Activated T-helper 17 cell treated with anti-CD3 and anti-CD28 coated beads, Interleukin-2, amount 50 U/mL, for 72 hours (primary cell): ENCODE results near the gene SEMA4A. TPM values are rescaled to one million over a fixed set of nuclear protein-coding genes. Genes with fewer than 3 reads are reported as not detected.

Source experiments
- ATAC-seq: fragments of 150-1000 bp; cut with Tn5 transposase; replicated peaks from 2 replicates; pipeline ENCODE4 v1.10.0; 2021; ENCODE audit warnings: mild to moderate bottlenecking, moderate library complexity
- H3K27ac Mint-ChIP-seq: one replicate; pipeline ENCODE4 v1.8.0; 2022; ENCODE audit warnings: mixed read lengths
- H3K27me3 Mint-ChIP-seq: one replicate; pipeline ENCODE4 v1.8.0; 2022; ENCODE audit warnings: mixed read lengths
- H3K36me3 Mint-ChIP-seq: one replicate; pipeline ENCODE4 v1.8.0; 2022; ENCODE audit warnings: low read depth, mild to moderate bottlenecking, mixed read lengths
- H3K4me1 Mint-ChIP-seq: one replicate; pipeline ENCODE4 v1.8.0; 2022; ENCODE audit warnings: mixed read lengths
- H3K4me3 Mint-ChIP-seq: one replicate; pipeline ENCODE4 v1.8.0; 2022; ENCODE audit warnings: mild to moderate bottlenecking, mixed read lengths
- H3K9me3 Mint-ChIP-seq: one replicate; pipeline ENCODE4 v1.8.0; 2022; ENCODE audit warnings: mixed read lengths
- total RNA-seq, 2 donors: library from RNA; stranded (reverse); gene quantifications; one replicate each; pipeline ENCODE4 v1.2.3, GENCODE V29; 2022

SEMA4A gene
- total RNA-seq, 2 donors from 2014 or later: 1.8 to 17.6 TPM

DNA sequence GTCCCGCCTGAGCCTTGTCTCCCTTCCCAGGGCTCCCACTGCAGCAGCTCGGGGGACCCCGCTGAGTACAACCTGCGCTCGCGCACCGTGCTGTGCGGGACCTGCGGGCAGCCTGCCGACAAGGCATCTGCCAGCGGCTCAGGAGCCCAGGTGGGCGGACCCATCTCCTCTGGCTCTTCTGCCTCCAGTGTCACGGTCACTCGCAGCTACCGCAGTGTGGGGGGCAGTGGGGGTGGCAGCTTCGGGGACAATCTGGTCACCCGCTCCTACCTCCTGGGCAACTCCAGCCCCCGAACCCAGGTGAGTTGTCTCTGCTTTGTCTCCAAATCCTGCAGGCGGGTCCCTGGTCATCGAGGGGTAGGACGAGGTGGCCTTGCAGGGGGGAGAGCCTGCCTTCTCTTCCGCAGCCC, 14.9 kb upstream of the SEMA4A start:
- peaks cover 82% of the 10 kb centered on the region for H3K36me3 Mint-ChIP-seq
- H3K27me3 Mint-ChIP-seq: no peaks in the 10 kb centered on the region
- no peak overlapping the region for H3K27ac Mint-ChIP-seq
- ATAC-seq: no peak
- no peak overlapping the region for H3K4me3 Mint-ChIP-seq
- no peaks in the 10 kb centered on the region for H3K9me3 Mint-ChIP-seq
- H3K4me1 Mint-ChIP-seq: peaks cover 10% of the 10 kb centered on the region

DNA sequence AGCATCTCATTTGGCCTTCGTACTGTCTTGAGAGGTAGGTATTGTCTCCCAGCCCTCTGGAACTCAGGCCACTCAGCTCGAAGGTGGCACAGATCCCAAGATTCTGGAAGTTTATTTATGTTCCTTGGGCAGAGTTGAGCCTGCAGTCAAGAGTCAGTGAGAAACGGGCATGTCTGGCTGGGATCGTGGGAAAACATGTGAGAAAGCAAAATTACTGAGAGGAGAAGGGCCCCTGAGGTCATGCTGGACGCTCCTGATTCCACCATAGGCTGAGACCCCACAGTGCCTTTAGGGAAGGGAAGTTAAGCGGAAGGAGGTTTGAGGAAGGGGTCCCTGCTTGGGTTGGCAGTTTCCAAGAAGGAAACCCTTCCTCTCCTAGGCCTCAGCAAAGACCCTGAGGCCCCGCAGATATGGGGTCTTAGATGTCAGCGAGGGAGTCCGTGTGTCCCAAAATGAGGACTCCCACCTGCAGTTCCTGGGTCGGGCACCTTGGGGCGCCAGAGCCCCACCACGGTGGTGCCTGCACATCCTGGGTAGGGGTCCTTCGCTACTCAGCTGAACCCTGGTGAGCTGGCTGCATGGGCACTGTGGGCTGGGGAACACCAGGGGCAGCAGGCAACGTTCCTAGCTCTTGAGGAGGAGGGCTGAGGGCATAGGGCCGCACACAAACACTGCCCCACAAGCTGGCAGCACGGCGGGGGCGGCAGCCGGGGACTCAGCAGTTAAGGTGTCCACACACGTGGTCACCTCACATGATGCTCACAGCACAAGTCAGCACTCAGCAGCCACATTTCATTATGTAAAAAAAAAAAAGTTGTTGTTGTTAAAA, 12.3 kb upstream of the SEMA4A start:
- H3K4me1 Mint-ChIP-seq: peaks cover 16% of the 10 kb centered on the region
- peak; percentile 24 for ATAC-seq
- H3K36me3 Mint-ChIP-seq: peaks cover 56% of the 10 kb centered on the region
- H3K4me3 Mint-ChIP-seq: no peak overlapping the region
- no peaks in the 10 kb centered on the region for H3K27me3 Mint-ChIP-seq
- H3K27ac Mint-ChIP-seq: peak overlapping the region; percentile 68
- no peaks in the 10 kb centered on the region for H3K9me3 Mint-ChIP-seq

- Mint-ChIP-seq H3K4me1 (peaks cover 25% of the 10 kb centered on the region), H3K27ac (peak overlapping the region; percentile 31), H3K36me3 (peaks cover 27% of the 10 kb centered on the region)
Observed at GRCh38 chr1:156143765-156144489, 9.5 kb upstream of the SEMA4A start.

DNA sequence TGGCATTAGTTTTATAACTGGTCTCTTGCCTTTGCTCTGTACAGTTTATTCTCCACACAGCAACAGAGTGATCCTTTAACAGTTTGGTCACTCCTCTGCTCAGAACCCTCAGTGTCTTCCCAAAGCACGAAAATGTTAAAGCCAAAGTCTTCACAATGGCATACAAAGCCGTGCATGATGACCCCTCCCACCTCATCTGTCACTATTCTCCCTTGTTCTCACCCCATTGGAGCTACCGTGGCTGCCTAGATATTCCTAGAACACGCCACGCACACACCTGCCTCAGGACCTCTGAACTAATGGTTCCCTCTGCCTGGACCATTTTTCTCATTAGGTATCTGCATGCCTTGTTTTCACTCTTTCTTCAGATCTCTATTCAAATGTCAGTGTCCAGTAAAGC, 8.6 kb upstream of the SEMA4A start:
- Mint-ChIP-seq H3K36me3 (peaks cover 19% of the 10 kb centered on the region), H3K27ac (no peak overlapping the region), H3K27me3 (no peaks in the 10 kb centered on the region), H3K4me1 (peaks cover 25% of the 10 kb centered on the region), H3K9me3 (no peaks in the 10 kb centered on the region), H3K4me3 (no peak overlapping the region)
- ATAC-seq: no peak

More at GRCh38 chr1:156143765-156144489, 9.5 kb upstream of the SEMA4A start:
- no peaks in the 10 kb centered on the region for H3K27me3 Mint-ChIP-seq
- H3K4me3 Mint-ChIP-seq: no peak overlapping the region
- no peaks in the 10 kb centered on the region for H3K9me3 Mint-ChIP-seq
- ATAC-seq: no peak

GRCh38 chr1:156145650-156146019, 7.8 kb upstream of the SEMA4A start:
- H3K27ac Mint-ChIP-seq: peak overlapping the region; percentile 89
- peaks cover 10% of the 10 kb centered on the region for H3K36me3 Mint-ChIP-seq
- peaks cover 26% of the 10 kb centered on the region for H3K4me1 Mint-ChIP-seq
- H3K4me3 Mint-ChIP-seq: peak overlapping the region; percentile 71
- ATAC-seq: no peak
- no peaks in the 10 kb centered on the region for H3K27me3 Mint-ChIP-seq
- H3K9me3 Mint-ChIP-seq: no peaks in the 10 kb centered on the region

DNA sequence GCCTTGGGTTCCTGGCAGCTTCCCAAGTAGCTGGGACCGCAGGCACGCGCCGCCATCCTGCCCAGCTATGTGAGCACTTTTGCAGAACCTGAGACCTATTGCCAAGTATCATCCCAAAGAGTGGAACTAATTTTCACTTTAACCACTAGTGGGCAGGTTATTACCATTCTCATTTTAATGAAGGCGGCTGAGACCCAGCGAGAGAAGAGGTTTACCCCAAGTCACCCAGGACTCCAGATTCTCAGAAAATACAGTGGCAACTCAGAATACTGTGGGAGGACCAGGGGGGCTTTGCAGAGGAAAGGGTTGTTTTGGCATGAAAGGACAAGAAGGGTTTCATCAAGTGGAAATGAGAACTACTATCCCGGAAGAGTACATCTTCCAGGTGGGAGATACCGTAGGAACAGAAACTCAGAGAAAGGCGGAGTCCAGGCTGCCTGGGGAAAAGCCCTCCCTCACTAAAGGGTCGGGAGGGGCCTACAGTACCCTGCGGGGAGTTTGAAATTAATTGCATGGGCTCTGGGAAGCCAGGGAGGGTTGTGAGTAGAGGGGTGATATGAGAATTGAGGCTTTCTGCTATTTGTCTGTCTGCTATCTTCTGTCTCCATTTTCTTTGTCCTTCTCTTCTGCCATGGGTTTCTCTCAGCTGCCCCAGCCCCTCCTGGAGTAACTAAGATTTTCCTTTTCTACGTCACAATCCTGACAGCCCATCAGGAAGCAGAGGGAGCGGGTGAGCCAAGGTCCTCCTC, 7.2 kb upstream of the SEMA4A start:
- H3K27ac Mint-ChIP-seq: peak overlapping the region; percentile 89
- peaks cover 23% of the 10 kb centered on the region for H3K4me1 Mint-ChIP-seq
- H3K9me3 Mint-ChIP-seq: no peaks in the 10 kb centered on the region
- H3K36me3 Mint-ChIP-seq: peaks cover 5% of the 10 kb centered on the region
- peak overlapping the region; percentile 71 for H3K4me3 Mint-ChIP-seq
- peak; percentile 72 for ATAC-seq
- H3K27me3 Mint-ChIP-seq: no peaks in the 10 kb centered on the region

- Mint-ChIP-seq H3K27me3 (no peaks in the 10 kb centered on the region), H3K27ac (peak overlapping the region; percentile 89), H3K36me3 (no peaks in the 10 kb centered on the region), H3K4me1 (peaks cover 23% of the 10 kb centered on the region), H3K9me3 (no peaks in the 10 kb centered on the region), H3K4me3 (peak overlapping the region; percentile 71)
- no peak for ATAC-seq
Observed at GRCh38 chr1:156146769-156147405, 6.5 kb upstream of the SEMA4A start.

GRCh38 chr1:156148216-156148615, 5.2 kb upstream of the SEMA4A start:
- Mint-ChIP-seq H3K4me3 (peak overlapping the region; percentile 53), H3K27me3 (no peaks in the 10 kb centered on the region), H3K27ac (peak overlapping the region; percentile 88), H3K36me3 (no peaks in the 10 kb centered on the region), H3K9me3 (no peaks in the 10 kb centered on the region), H3K4me1 (peaks cover 34% of the 10 kb centered on the region)
- no peak for ATAC-seq

DNA sequence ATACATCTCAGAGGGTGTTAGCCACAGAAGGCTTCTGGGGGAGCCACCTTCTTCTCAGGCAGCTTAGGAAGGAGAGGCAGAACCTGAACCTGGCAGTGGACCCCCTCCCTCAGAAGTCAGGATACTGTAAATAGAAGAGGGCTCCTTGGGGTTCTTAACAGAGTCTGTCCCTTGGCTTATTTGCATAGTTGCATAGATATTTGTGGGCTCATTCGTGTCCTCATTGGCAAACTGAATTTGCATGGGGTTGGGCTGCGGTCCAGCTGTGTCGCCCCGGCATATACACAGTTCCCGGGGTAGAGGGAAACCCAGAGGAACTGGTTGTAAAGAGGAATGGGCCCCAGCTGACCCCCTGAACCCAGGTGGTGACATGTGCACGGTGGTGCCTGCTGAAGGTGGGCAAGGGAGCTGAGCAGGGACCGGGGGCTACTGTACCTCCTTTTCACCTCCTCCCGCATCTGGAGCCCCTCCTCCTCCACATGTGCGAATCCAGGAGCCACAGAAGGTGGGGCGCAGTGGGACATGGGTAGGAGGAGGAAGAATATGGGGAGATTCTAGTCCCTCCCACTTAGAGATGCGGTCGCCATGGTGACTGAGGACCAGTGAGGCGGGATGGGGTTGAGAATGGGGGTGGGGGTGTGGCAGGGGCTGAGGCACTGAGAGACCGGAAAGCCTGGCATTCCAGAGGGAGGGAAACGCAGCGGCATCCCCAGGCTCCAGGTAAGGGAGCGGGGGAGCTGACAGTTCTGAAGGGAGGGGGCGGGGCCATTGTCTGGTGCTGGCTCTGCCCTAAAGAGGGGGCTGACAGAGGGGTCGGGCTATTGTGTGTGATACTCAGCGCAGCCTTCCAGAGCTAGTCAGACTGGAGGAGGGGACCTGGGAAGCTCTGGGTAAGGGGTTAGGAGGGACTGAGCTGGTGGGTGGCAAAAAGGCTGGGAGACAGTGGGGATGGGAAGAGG, 3.7 kb upstream of the SEMA4A start:
- no peaks in the 10 kb centered on the region for H3K27me3 Mint-ChIP-seq
- no peak overlapping the region for H3K4me3 Mint-ChIP-seq
- H3K4me1 Mint-ChIP-seq: peaks cover 43% of the 10 kb centered on the region
- ATAC-seq: peak; percentile 5
- no peaks in the 10 kb centered on the region for H3K36me3 Mint-ChIP-seq
- H3K9me3 Mint-ChIP-seq: no peaks in the 10 kb centered on the region
- H3K27ac Mint-ChIP-seq: no peak overlapping the region

DNA sequence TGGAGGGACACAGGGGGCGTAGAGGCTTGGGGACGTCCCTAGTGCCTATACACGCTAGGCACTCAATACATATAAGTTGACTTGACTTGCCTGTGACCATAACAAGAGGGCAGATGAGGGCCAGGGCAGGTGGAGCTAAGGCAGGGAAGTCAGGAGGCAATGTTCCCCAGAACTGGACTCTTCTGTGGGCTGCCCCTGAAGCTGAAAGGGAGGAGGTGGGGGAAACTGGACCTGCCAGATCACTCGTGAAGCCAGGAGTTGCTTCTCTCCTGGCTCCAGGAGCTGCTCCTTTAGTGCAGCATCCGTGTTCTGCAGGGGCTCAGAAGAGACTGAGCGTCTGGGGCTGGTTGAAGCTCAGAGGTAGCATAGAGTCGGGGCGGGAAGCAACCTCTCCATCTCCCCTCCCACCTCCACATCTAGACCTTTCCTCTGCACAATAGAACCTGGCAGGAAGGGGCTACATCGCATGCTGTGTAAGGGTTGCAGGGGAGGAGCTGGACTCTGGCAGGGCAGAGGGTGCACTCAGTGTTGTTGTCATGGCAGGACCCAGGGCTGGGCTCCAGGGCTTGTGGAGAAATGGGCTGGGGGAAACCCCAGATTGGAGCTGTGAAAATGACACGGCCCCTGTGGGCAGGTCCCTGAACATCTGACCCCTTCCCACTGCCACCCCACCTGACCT, 2.9 kb upstream of the SEMA4A start:
- Mint-ChIP-seq H3K4me3 (no peak overlapping the region), H3K27me3 (no peaks in the 10 kb centered on the region), H3K9me3 (no peaks in the 10 kb centered on the region), H3K27ac (no peak overlapping the region), H3K4me1 (peaks cover 43% of the 10 kb centered on the region), H3K36me3 (no peaks in the 10 kb centered on the region)
- peak; percentile 20 for ATAC-seq

DNA sequence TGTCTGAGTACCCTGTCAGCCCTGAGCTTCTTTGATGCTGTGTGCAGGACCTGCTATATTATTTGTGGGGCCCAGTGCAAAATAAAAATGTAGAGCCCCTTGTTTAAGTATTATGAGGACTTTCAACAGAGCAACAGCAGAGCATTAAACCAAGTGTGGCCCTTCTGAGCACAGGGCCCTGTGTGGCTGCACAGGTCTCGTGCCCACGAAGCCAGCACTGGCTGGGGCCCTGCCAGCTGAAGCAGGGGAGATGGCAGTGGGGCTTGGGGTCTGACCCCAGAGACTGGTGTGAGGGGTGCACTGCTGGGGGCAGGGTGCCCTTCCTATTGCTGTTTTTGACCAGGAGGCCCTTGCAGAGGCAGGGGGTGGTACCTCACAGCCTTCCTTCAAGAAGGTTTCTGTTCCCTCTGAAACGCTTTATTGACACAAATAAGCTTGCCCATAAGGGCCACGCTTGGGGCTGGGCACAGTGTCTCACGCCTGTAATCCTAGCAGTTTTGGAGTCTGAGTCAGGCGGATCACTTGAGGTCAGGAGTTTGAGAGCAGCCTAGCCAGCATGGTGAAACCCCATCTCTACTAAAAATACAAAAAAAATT, 2.2 kb upstream of the SEMA4A start:
- Mint-ChIP-seq H3K27ac (no peak overlapping the region), H3K27me3 (no peaks in the 10 kb centered on the region), H3K9me3 (no peaks in the 10 kb centered on the region), H3K4me3 (no peak overlapping the region), H3K4me1 (peaks cover 41% of the 10 kb centered on the region), H3K36me3 (no peaks in the 10 kb centered on the region)
- no peak for ATAC-seq

GRCh38 chr1:156152628-156153027, 757 bp upstream of the SEMA4A start:
- no peak for ATAC-seq

More at GRCh38 chr1:156152628-156153027, 757 bp upstream of the SEMA4A start:
- peak overlapping the region; percentile 9 for H3K4me3 Mint-ChIP-seq
- no peaks in the 10 kb centered on the region for H3K9me3 Mint-ChIP-seq
- no peaks in the 10 kb centered on the region for H3K27me3 Mint-ChIP-seq
- H3K4me1 Mint-ChIP-seq: peaks cover 41% of the 10 kb centered on the region
- H3K27ac Mint-ChIP-seq: peak overlapping the region; percentile 74
- H3K36me3 Mint-ChIP-seq: peaks cover 5% of the 10 kb centered on the region
